GM18870 (cell line): ENCODE data around the gene DIAPH2.
"Not testable (repeated sequence)": the region's sequence is repeated elsewhere in the genome, so short reads cannot be mapped to it uniquely, and the experiment has no call there.

Experiments used
- ATAC-seq: cut with Tn5 transposase; IDR thresholded peaks from one replicate; pipeline ENCODE4 v1.9.1; 2021; ENCODE audit warnings: moderate library complexity; ENCODE audit not compliant: unreplicated experiment

Gene DIAPH2

DNA sequence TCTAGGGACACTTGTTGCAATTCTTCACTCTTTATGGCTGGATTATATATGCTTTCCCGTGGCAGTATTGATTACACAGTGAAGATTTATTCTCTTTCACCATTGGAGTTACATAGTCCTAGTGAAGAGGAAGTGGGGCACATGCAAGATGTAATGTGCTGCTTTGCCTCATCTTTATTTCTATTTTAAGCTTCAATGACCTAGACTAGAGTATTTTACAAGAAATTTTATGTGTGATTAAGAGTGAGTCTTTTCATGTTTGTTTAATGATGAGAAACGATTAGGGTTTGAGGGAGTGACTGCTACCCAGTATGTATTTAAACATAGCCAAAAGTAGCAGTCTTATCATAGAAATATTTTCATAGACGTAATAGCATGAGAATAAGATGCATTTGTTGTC lies 30.8 kb downstream of the DIAPH2 start:
- no peak for ATAC-seq

- no peak for ATAC-seq
Measured at GRCh38 chrX:96719161-96719875, 34.7 kb downstream of the DIAPH2 start.

DNA sequence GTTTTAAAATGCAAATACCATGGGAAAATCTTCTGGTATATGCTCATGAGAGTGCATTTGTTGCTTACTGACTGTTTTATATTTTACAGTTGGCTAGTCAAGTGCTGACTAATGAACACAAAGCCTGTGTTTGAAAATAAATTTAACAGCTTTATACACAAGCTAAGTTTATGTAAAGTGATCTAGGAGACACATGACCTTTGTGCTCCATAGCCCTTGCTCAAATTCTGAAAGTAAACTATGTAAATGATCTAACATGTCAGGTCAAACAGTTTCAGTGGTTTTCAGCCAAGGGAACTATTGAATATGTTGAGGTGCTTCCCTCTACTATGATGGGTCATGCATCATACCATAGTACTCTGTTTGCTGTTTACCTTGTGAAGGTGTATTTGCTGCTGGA lies 36.7 kb downstream of the DIAPH2 start:
- ATAC-seq, result peak; percentile 100

GRCh38 chrX:96722781-96723180 lies 38.1 kb downstream of the DIAPH2 start:
- no peak for ATAC-seq

DNA sequence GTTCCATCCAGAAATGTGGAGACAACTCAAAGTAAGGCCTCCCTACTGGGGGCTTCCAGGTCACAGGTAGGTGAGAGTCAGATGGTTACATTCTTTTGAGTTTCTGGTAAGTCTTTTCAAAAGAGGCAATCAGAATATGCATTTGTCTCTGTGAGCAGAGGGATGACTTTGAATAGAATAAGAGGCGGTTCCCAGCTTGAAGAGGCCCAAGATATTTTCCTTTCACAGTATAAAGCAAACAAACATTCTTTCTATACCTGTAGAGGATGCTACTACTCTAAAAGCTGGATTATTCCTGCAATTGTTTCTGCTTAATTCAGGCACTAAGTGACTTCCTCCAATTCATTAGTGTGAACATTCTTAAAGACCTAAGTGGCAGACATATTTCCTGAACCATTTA lies 44.4 kb downstream of the DIAPH2 start:
- ATAC-seq, result no peak

GRCh38 chrX:96729868-96730643 lies 45.4 kb downstream of the DIAPH2 start:
- no peak for ATAC-seq

- ATAC-seq, result not testable (repeated sequence)
Measured at GRCh38 chrX:96731000-96731399, 46.4 kb downstream of the DIAPH2 start.

DNA sequence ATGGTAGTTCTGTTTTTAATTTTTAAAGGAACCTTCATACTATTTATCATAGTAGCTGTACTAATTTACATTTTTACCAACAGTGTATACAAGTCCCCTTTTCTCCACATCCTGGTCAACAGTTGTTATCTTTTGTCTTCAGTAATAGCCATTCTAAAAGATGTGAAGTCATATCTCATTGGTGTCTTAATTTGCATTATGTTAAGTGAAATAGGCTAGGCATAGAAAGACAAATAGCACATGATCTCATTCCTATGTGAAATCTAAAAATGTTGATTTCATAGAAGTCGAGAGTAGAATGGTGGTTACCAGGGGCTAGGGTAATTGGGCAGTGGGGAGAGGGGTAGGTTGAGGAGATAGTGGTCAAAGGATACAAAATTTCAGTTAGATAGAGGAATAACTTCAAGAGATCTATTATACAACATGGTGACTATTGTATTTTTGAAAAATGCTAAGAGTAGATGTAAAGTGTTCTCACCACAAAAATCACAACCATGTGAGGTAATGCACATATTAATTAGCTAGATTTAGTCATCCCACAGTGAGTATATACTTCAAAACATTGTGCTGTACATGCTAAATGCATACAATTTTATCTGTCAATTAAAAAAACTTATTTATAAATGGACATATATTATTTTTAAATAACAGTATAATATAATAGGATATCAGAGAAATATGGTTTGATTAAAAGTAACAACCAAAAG lies 58.9 kb downstream of the DIAPH2 start:
- ATAC-seq, result no peak

DNA sequence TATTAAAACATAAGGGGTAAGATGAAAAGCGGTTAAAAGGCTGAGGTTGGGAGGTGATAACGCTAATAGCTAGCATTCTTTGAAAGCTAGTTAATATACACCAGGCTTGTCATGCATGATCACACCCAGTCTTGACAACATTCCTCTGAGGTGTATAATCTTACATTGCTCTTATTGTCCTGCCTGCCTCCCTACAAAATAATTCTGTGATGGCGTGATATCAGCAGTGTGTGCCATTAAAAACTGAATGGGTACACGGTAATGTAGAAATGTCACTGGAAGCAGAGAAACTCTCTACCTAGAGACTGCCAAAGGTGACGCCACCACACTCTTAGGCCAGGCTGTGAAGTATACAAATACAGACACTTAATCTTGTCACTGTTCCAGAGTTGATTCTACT lies 68.1 kb downstream of the DIAPH2 start:
- ATAC-seq, result no peak

GRCh38 chrX:96753230-96753629 lies 68.6 kb downstream of the DIAPH2 start:
- no peak for ATAC-seq

DNA sequence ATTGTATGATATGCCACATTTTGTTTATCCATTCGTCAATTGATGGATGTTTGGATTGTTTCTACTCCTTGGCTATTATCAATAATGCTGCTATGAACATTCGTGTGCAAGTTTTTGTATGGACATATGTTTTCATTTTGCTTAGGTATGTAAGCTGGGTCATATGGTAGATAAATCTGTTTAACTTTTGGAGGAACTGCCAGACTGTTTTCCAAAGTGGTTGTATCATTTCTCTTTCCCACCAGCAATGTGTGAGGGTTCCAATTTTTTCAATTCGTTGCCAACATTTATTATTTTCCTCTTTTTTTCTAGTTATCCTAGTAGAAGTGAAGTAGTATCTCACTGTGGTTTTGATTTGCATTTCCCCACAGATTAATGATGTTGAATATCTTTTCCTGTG lies 71.8 kb downstream of the DIAPH2 start:
- ATAC-seq, result no peak

DNA sequence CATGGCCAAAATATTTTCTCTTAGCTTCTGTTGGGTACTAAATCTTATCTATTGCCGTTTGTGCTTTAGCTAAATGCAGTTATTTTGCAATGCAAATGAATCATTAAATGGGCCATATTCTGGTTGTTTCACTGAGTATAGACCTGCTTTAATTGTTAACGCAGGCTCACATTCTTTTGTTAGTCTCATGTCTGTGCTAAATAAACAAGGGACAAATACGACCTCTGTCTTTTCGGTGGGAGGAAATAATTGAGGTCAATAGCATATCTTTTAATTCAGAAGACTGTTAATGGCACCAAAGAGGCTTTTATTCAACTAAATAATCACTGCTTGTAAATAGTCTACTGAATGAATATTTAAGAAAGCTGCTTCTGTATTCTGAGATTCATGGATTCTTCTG lies 76.9 kb downstream of the DIAPH2 start:
- ATAC-seq, result no peak

DNA sequence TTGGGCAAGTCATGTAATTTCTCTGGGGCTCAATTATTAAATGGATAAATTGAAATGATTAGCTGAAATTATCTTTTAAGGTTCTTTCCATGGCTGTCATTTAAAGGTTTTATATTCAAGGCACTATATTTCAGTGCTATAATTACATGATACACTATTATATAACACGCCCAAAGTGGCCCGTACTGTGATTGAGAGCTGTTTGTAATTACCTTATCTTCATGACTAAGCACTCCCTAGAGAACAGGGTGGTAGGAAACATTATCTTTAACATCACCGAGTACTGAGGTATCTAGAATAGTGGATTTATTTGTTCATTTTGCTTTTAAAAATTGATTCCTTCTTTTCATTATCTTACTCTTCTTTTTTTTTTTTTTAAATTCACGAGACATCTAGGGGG lies 79.0 kb downstream of the DIAPH2 start:
- ATAC-seq, result no peak

DNA sequence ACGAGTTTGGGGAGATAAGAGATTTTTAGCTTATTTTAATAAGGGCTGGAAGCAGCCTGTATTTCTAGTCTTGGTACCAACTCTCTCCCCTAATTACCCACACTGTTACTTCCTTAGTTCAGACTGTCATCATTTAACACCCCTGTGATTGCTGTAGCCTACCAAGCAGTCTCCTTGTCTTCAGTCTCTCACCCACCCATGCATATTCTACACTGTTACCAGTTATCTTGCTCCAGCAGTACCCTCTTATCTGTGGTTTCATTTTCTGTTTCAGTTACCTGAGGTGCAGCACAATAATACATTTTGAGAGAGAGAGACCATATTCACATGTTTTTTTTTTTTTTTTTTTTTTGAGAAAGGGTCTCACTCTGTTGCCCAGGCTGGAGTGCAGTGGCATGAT lies 80.2 kb downstream of the DIAPH2 start:
- ATAC-seq, result no peak

DNA sequence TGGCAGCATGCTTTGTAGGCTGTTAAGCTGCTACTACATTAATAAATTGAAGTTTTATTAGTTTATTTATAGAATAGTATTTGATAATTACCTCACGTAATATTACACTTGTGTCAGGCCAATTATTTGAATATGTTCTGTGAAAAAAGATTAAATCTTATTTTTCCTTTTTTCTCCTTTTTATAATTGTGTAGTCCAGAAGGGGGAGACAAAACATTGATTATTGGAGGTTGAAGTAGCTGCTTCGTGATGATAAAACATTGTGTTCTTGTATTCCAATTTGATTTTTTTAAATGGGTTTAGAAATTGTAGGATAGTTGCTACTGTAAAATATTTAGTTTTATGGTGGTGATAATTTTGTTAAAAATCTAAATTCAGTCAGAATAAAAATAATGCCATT lies 85.7 kb downstream of the DIAPH2 start:
- ATAC-seq, result no peak

DNA sequence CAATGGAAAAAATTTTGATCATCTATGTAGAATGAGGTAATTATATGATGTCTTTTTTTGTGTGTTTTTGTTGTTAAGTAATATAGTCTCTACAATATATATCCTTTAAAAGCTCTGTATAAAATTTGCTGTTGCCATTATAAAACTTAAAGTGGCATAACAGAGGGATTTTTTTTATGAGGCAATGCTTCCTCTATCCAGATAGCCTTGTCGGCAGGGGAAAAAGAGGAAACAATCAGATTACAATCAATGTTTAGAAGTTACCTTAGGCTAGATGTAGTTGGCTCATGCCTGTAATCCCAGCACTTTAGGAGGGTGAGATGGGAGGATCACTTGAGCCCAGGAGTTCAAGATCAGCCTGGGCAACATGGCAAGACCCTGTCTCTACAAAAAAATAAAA lies 86.8 kb downstream of the DIAPH2 start:
- ATAC-seq, result no peak

GRCh38 chrX:96774116-96774515 lies 89.5 kb downstream of the DIAPH2 start:
- ATAC-seq, result no peak

- ATAC-seq, result no peak
Measured at GRCh38 chrX:96776966-96777365, 92.3 kb downstream of the DIAPH2 start.

DNA sequence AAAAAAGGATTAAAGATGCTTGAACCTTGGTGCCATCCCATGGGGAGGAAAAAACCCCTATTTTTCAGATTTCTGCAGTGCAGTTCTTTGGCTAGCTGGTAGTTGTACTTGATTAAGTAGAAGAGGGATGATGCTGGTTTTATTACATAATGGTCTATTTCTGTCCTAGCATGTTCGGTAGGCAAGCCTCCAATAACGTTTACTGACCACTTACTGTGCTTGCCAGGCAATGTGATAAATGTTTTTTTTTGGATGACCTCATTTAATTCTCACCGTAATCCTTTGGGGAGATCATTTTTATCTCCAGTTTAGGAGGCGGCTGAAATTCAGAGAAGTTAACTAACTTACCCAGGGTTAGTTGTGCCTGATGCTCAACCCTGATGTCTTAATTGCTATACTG lies 106.9 kb downstream of the DIAPH2 start:
- ATAC-seq, result no peak

DNA sequence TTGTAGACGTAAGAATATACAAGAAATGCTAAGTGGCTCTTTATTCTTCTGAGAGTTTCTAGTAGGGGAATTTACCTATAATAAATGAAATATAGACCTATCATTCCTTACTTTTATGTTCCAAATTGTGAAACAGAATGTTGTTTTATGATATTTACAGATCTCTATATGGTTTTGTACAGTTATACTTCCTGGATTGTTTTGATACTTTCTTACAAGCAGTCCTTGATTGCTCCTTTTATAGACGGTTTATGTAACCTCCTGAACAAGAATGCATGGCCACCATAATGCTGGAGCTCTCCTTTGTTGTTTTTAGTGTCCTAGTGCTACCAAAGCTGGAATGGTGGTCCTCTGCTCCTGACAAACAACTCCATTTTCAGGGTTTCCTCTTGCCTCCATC lies 107.4 kb downstream of the DIAPH2 start:
- ATAC-seq, result no peak

DNA sequence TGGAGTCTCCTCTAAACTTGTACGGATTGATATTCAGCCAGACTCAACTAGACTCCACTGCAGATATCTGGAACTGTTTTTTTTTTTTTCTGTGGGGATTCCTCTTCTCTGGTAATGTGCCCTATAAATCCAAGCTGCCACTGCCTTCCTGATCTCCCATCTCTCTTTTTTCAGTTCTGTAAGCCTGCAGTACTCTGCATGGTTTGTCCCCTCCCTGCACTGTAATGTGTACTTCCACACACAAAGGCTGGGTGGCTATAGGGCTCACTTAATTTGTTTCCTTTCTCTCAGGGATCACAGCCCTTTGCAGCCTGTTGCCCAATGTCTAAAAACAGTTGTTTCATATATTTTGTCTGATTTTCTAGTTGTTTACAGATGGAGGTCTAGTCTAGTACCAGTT lies 114.3 kb downstream of the DIAPH2 start:
- no peak for ATAC-seq

GRCh38 chrX:96807318-96807717 lies 122.7 kb downstream of the DIAPH2 start:
- ATAC-seq, result no peak
